Ishikawa (cell line): ENCODE data around the gene PAK5.

Experiments
- CEBPB ChIP-seq: IDR thresholded peaks from 2 replicates; pipeline ENCODE4 v1.6.1; 2012
- CREB1 ChIP-seq: IDR thresholded peaks from 2 replicates; pipeline ENCODE4 v1.6.1; 2012; ENCODE audit warnings: low read depth
- EGR1 ChIP-seq: IDR thresholded peaks from 2 replicates; pipeline ENCODE4 v1.6.1; 2012
- EP300 ChIP-seq: IDR thresholded peaks from 2 replicates; pipeline ENCODE4 v1.6.1; 2012; ENCODE audit warnings: borderline replicate concordance
- FOXM1 ChIP-seq: IDR thresholded peaks from 2 replicates; pipeline ENCODE4 v1.6.1; 2012; ENCODE audit warnings: low read depth, borderline replicate concordance
- RAD21 ChIP-seq: IDR thresholded peaks from 2 replicates; pipeline ENCODE4 v1.6.1; 2012; ENCODE audit warnings: low read depth
- REST ChIP-seq: IDR thresholded peaks from 2 replicates; pipeline ENCODE4 v1.6.1; 2012; ENCODE audit warnings: low read depth, mild to moderate bottlenecking
- TAF1 ChIP-seq: IDR thresholded peaks from 2 replicates; pipeline ENCODE4 v1.6.1; 2012; ENCODE audit warnings: low read depth, mild to moderate bottlenecking
- TCF12 ChIP-seq: IDR thresholded peaks from 2 replicates; pipeline ENCODE4 v1.6.1; 2012; ENCODE audit warnings: low read depth
- USF1 ChIP-seq: IDR thresholded peaks from 2 replicates; pipeline ENCODE4 v1.6.1; 2012
- YY1 ChIP-seq: IDR thresholded peaks from 2 replicates; pipeline ENCODE4 v1.6.1; 2012; ENCODE audit warnings: low read depth
- ZBTB7A ChIP-seq: IDR thresholded peaks from 2 replicates; pipeline ENCODE4 v1.6.1; 2012; ENCODE audit warnings: low read depth
- TF ChIP-seq, protein P1 (sequence below): IDR thresholded peaks from 2 replicates; pipeline ENCODE4 v1.6.1; 2012

- TF ChIP-seq TAF1 (no peak), RAD21 (no peak), ZBTB7A (no peak), EGR1 (no peak), CEBPB (no peak), EP300 (no peak), USF1 (no peak), CREB1 (no peak), FOXM1 (no peak), REST (no peak), YY1 (no peak), TCF12 (no peak)
- TF ChIP-seq, protein P1, sequence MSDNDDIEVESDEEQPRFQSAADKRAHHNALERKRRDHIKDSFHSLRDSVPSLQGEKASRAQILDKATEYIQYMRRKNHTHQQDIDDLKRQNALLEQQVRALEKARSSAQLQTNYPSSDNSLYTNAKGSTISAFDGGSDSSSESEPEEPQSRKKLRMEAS = no peak
Observed at GRCh38 chr20:9583151-9583550, 255.7 kb downstream of the PAK5 start.
